Left ventricle myocardium superior (tissue), 1 donor: ENCODE results near the gene OPA1. TPM values are rescaled to one million over a fixed set of nuclear protein-coding genes. Genes with fewer than 3 reads are reported as not detected.

Experiments used
- ATAC-seq: fragments of 200-7000 bp; cut with Tn5 transposase; one replicate; pipeline ENCODE4 v1.9.1; 2020; ENCODE audit warnings: mild to moderate bottlenecking, moderate library complexity
- DNase-seq: peaks from one replicate; pipeline ENCODE4 v3.0.0-alpha.2; 2020
- intact Hi-C: fragments of 100-400 bp; cut with micrococcal nuclease; formaldehyde crosslinking; loops from one replicate; pipeline ENCODE4 v1.11.0; 2022
- total RNA-seq: library from RNA; stranded (reverse); fragmentation: NEBNext Ultra II Directional; extraction: Animal tissue kit (Norgen Biotek cat#: 25700); gene quantifications from one replicate; pipeline ENCODE4 v1.2.1, GENCODE V29; 2021
- donor health status: DM: no; HTN: yes; CAD: no; lungs with severe emphysema.

OPA1 gene
- total RNA-seq, 1 donor from 2014 or later: 131 TPM

DNA sequence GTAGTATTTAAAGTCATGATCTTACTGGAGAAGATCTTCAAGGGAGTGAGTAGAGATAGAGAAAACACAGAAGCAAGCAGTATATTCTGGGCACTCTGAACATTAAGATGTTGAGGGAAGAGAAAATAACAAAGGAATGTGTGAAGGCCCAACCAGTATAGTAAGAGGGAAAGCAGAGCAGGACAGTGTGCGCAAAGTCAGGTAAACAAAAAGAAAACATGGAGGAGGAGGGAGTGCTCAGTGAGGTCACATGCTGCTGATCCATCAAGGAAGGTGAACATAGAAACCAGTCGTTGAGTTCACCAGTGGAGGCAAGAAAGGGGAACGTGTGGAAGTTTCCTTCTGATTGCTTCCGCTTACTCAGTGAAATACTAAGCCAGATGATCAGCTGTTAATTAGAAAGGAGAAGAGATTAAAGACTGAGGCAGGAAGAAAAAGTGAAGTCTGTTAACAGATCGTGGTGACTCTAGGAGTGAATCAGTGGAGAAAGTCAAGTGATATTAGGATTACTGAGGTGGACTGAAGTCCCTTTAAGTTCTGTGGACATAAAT is 47.2 kb downstream of the OPA1 start:
- intact Hi-C loops: no loop called here
- ATAC-seq (no peak), DNase-seq (no peak)

DNA sequence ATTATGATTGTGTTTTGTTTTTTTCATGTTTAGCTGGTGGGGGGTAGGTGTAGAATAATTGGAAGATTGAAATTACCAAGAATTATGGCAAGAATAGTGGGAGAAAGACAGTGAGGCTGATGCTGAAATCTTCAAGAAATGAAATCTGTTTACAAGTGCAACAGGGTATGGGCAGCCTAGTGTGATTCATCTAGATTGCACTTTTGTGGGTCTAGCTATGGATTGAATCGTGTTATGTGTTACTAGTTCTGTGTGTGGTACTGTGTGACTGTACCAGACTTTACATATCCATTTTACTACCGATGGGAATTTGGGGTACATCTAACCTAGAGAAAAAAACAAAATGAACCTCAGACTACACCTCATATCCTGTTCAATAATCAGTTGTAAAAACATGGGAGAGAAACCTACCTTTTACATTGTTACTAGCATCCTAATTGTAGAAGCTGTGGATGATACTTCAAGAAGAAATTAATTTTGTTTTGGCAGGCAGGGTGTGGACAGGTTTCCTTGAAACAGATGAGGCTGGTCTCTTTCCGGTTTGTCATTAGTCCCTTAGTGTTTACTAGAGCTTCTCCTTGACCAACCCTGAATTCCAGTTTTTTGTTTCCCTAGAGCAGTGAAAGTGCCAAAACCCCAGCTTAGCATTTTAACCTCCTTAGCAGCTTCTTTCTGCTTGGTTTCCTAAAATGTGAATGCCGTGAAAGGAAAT is 47.9 kb downstream of the OPA1 start:
- intact Hi-C loops: no loop called here
- DNase-seq (no peak), ATAC-seq (no peak)

DNA sequence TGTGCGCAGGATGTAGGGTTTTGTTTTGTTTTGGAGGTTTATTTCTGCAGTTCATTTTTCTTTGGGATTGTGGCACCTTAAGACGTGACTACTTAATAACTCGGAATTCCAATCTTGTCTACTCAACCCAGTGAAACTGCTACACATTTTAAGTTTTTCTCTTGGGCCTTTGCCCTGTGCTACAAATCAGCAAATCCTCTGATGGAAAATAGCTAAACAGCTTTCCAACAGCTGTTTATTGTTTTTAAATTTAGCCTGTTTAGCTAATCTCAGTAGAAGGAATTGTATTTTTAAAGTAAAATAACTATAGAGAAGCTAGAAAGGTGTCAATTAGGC is 48.4 kb downstream of the OPA1 start:
- intact Hi-C loops: no loop called here

DNA sequence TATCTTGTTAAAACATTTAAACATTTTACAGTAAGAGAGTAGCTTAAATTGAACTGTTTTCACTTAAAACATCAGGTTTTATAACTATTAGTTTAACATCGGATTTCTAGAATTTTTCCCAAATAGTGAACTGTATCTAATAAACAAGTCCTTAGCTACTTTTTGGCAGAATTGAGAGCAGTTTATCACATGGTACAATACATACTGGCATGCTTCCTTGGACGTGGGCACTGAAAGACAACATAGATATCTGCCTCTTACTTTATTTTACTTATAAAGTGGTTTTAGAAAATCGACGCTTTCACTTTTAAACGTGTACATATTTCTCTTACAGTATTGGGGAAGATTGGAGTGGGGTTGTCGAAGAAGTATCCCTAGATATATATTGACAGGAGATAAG is 52.8 kb downstream of the OPA1 start:
- ATAC-seq: peak; percentile 50

More for the DNA sequence above, 48.4 kb downstream of the OPA1 start:
- DNase-seq (no peak), ATAC-seq (no peak)

DNA sequence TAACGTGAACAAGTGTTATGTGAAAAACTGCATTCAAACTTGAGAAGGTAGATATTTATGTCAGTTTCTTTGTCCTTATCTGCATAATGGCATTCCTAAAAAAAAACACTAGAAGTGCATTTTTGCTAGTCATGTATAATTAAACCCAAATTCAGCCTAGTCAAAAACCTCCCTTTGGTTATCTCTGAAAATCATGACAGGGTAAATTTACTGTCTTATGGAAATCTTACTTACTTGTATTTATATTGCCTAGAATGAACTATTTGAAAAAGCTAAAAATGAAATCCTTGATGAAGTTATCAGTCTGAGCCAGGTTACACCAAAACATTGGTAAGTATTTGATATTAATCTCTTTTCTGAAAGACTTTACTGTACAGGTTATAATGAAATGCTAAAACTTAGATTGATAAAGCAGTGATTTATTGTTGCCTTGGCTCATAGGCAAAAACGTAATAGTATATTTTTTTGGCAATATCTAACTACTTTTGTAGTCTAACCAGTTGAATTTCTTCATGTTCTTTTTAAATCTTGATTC is 55.6 kb downstream of the OPA1 start:
- DNase-seq: no peak
- no peak for ATAC-seq
- intact Hi-C loops: no loop called here

More for the DNA sequence above, 52.8 kb downstream of the OPA1 start:
- DNase-seq: no peak
- intact Hi-C loops: no loop called here

DNA sequence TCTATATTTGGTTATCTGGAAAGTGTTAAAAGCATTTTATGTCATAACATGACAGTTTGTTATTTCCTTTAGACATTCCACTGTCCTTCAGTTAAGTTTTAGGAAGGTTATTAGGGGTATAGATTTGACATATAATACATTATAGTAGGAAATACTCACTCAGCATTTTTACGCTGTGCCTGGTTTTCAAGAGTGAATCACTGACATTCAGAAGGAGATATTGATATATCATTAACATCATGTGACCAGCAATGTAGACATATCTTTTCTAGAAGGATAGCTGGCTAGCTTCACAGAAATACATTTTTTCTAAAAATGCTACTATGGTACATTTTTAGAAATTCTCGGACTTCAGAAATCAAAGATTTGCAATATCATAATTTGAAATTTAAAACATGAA is 57.6 kb downstream of the OPA1 start:
- intact Hi-C loops: no loop called here
- ATAC-seq: no peak
- no peak for DNase-seq

DNA sequence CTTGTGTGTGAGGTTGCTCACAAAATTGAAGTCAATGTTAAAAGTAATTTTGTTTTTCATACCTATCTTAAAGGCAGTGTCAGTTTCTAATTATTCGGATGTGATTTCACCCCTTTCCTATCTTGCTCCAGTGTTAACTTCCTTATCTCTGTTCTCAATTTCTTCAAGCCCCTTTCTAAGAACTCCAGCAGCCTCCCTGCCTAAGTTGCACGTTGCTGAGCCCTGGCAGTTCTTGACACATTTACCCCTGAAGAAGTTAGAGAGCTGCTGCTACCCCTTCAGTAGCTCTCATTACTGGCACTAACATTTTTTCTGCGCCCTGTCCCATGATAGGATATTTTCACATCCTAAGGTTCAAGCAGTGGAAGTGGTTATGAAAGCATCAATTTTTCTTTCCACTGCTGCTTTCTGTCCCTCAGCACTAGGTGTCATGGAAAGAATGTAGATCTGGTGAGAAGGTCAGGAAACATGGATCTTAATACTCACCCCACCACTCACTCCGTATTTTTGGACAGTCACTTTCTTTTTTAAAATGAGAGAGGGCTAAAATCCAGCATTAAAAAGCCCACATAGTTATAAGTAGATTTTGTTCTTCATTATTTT is 62.9 kb downstream of the OPA1 start:
- ATAC-seq: peak; percentile 68
- no peak for DNase-seq
- intact Hi-C loops: no loop called here

DNA sequence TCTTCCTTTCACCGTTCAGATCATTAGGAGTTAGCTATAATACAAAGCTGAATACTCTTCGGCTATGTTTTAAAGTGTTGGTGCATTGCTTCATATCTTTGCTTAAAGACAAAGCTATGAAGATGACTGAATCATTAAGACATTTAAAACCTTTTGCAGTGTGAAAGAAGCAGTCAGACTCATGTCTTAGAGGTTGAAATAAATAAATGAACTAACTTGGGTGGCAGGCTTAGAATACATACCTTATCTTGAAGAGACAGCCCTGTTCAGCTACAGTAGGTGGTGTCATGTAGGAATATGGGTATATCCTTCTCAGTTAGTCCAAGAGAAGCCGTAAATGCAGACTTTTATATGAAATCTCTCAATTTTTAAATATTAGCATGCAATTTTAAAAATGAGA is 63.4 kb downstream of the OPA1 start:
- intact Hi-C loops: no loop called here
- ATAC-seq (peak; percentile 51), DNase-seq (no peak)

DNA sequence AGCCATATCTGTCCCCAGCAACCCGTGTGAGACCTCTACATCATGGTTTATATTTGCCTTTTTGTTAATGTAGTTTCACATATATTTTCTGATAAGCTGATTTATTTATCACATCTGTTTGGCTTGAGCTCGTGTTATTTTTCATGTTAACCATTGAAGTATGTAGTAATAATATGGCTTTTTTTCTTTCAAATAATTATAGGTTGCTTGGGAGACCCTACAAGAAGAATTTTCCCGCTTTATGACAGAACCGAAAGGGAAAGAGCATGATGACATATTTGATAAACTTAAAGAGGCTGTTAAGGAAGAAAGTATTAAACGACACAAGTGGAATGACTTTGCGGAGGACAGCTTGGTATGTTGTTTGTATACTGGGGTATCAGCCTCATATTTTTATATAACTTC is 63.9 kb downstream of the OPA1 start:
- intact Hi-C loops: no loop called here
- ATAC-seq (no peak), DNase-seq (no peak)

DNA sequence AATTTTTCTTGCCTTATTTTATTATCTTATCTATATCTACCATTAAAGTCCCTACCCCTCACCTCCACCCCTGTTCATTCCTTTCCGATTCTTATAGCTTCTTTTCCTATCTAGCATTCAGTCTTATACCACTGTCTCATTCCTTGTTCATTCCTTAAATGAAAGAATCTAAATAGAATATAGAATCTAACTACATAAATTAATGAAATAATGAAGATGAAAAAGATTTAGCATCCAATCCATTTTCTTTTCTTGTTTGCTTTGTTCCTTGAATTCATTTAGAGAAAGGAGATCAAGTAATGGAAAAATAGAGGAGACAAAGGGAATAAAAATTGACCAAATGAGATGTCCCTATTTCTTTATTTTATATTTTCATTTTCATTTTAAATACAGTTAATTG is 67.2 kb downstream of the OPA1 start:
- ATAC-seq: no peak
- intact Hi-C loops: no loop called here
- no peak for DNase-seq

DNA sequence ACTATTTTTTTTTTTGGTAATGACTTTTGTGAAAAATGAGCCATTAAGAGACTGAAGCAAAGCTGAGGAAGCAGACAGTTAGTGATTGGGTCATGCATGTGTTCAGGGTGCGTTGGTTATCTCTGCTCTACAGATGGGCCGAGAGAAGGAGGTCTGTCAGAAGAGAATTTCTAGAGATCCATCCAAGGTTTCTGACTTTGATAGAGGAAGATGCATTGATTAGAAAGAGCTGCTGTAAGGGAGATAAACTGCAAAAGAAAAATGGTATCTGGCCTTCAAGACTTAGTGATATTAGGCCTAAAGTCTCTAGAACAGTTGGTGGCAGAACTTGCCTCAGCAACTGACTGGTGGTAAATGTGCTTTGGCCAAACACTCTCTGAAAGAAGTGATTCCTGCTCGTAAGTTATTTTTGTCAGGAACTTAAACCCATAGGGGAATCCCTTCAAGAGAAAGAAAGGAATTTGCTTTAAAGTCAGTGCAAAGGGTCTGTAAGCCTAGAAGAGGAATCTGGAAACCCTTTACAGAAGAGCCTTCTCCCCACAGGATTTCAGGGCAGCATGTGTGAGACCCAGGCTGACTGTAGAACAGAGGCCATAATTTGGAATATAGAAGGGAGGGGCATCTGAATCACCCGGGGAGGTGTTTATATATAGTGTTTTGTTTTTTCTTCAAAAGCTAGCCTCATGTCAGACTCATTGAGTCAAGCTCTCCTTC is 67.8 kb downstream of the OPA1 start:
- intact Hi-C loops: no loop called here
- no peak for ATAC-seq

DNA sequence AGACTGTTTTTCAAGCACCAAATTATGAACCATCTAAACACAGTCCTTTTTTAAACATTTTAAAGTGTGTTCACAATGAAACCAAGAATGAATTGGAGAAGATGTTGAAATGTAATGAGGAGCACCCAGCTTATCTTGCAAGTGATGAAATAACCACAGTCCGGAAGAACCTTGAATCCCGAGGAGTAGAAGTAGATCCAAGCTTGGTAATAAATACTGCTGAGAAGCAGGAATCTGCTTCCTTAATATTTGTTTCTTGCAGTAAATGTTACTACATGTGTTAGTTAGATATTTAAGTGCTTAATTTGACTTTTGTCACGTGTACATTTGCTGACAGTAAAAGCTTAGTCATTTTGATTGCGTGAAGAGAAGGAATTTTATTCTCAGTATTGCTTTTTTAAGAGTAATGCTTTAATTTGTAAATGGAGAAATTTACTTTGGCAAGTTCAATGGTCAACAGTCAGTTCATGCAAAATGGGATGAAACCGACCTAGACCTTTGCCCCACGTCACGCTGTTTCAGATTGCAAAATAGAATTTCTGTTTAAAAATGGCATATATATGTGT is 69.8 kb downstream of the OPA1 start:
- DNase-seq: no peak
- intact Hi-C loops: no loop called here
- no peak for ATAC-seq

More for the DNA sequence above, 67.8 kb downstream of the OPA1 start:
- no peak for DNase-seq

DNA sequence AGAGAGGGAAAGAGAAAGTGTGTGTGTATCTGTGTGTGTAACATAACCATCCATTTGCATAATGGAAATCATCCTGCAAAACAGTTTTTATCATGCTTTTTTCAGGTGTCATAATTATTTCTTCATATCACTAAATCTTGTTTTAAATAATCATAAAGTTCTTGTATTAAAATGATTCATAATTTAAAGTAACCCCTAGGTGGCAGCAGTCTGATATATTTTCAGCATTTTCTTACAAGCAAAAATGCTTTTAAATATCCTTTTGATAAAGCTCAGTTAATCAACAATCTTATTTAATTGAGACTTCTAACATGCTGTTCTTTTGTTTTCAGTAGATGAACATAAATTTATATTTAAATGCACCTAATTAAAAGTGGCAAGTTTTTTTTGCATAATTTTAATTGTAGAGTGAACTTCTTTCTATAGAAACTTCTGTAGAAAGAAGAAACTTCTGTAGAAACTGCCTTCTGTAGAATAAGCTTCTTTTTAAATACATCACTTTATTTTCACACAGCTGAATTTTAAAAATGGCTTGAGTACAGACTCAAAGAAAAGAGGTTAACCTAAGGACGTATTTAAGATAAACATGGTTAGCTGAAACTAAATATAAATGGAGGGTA is 72.5 kb downstream of the OPA1 start:
- no peak for DNase-seq
- no peak for ATAC-seq
- intact Hi-C loops: no loop called here

DNA sequence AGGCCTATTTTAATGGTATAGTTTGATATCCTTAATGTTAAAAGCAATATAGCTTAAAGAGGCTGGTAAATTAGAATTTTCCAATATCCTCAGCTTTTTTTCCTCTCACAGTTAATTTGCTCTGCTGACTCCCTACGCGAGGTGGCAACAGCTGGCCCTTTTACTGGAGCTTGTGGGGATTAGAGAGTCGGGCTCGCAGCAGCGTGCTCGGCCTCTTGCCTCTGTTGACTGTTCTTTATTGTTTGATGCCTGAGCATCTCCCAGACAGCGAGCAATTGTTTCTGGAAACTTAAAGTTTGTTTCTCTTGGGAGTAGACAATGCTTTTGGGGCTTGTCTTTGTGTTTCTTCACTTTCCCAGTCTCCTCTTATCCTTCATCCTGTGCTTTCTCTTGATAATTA is 80.8 kb downstream of the OPA1 start:
- intact Hi-C loops: no loop called here
- ATAC-seq (no peak), DNase-seq (no peak)

DNA sequence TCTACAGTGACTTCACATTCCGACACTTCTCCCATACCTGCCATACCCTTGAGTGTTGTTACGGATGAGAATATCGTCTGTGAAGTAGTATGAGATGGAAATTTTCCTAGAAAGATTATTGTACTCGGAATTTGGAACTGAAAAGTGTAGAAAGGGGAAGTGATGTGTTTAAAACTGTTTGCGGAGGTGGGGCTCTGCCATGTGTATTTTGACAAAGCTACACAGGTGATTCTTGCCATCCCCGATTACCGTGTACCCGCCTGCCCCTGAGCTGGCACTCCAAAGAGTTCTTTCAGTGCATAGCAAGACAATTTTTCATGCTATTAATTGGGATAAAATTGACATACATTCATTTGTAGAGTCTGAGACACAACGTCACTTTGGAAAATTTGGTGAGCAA is 81.7 kb downstream of the OPA1 start:
- no peak for DNase-seq
- intact Hi-C loops: no loop called here
- ATAC-seq: no peak

DNA sequence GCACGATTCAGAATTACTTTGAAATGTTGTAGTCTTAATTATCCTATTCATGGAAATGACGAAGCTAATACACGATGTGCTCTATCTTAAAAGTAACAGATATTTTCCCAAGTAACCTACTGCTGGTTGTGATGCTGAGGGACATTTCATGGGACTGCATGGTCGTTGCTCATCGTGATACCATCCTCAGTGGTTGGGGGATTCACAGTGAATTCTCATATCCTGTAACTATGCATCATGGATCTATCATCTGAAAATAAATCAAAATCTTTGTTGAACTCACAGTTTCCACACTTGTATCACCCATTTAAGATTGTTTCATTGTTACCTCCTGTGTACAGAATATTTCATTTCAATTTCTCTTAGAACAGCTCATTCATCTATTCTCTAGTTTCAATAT is 84.7 kb downstream of the OPA1 start:
- ATAC-seq: no peak
- intact Hi-C loops: no loop called here

DNA sequence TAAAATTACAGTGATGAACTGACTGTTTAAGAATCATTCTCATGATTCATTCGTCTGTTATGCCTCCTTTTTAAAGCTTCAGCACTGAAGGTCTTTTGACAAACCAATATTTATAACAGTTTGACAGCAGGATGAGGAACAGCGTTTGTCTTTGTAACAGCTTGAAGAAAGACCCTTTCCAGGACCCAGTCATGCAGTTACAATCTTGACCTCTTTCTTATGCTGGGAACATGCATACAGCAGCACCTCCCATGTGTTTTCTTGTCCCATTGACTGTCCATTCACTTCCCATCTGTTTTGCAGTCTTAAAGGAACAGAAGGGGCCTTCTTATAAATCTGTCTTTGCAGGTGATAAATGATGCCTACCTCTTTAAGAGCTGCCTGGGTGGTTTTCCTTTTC is 87.2 kb downstream of the OPA1 start:
- intact Hi-C loops: no loop called here
- ATAC-seq: no peak
- no peak for DNase-seq

More for the DNA sequence above, 84.7 kb downstream of the OPA1 start:
- DNase-seq: no peak

DNA sequence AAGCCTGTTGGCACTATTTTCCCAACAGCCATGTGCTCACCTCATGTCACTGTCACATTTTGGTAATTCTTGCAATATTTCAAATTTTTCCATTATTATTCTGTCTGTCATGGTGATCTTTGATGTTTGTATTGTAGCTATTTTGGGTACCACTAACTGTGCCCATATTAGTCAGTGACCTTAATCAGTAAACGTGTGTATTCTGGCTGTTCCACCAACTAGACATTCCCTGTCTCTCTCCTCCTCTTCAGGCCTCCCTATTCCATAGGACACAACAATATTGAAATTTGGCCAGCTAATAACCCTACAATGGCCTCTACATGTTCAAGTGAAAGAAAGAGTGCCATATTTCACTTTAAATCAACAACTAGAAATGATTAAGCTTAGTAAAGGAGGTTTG is 88.6 kb downstream of the OPA1 start:
- no peak for ATAC-seq
- DNase-seq: no peak
- intact Hi-C loops: no loop called here

DNA sequence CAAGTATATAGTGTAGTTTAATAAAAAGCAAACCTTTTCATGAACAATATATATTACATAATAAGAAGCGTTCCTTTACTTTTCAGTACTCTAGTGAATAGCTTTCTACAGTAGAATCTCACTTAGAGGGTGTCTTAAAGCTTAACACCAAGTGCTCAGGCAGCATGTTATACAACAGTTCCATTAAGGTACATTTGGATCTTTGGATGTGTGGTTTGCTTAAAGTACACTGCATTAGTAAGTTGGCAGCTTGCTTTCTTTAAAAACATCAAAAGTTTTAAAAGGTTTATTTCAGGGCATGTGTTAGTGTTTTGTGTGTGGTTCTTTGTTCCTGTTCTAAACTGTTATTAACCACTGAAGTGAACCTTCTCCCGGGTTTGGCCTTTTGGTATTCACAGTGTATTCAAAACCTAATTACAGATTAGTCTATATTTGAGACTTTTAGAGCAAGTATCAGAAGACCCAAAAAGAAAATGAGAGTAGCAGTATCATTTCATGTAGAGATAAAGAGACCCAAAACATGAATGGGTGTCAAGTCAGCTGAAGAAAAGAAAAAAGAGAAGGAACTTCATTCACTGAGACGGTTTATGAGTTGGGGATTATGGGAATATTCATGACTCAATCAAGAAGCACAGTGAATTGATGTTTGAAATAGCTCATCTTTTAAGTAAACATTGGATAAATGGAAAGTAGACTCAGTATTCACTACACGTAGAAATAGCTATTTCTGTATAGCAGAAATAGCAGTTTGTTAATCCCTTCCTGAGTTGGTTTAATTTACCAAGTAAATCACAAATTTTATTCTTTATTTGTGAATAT is 93.9 kb downstream of the OPA1 start:
- intact Hi-C loops: no loop called here
- DNase-seq (no peak), ATAC-seq (no peak)
